Measurements from ENCODE around the gene CRK. TPM values are rescaled to one million over a fixed set of nuclear protein-coding genes. Genes with fewer than 3 reads are reported as not detected.

CRK gene
- total and polyA plus RNA-seq, 5 experiments from 2014 or later = 18.8 to 27.6 (median 22.0) TPM

GRCh38 chr17:1493291-1493980 is 37.4 kb upstream of the CRK start:
- peak overlapping the region in 8 of 10 donors; percentile 3 to 89 (median 71) for H3K4me3 Mint-ChIP-seq
- POLR2A ChIA-PET = interaction anchor here (1.0 to 1.1 kb wide), 2 partner anchors 23 to 122 kb away, joined by 3 to 7 read pairs; partner anchors contain the start of gene INPP5K
- no peaks in the 10 kb centered on the region for H3K27me3 Mint-ChIP-seq
- peaks cover 12 to 34% (median 30%) of the 10 kb centered on the region in 4 donors for H3K4me1 Mint-ChIP-seq
- no peaks in the 10 kb centered on the region for H3K9me3 Mint-ChIP-seq
- DNase-seq (no peak), ATAC-seq (no peak)
- H3K36me3 Mint-ChIP-seq = peaks cover 0 to 19% (median 0%) of the 10 kb centered on the region in 3 donors
- peak overlapping the region in 6 of 10 donors; percentile 13 to 76 (median 51) for H3K27ac Mint-ChIP-seq

GRCh38 chr17:1492249-1493206 is 36.5 kb upstream of the CRK start, which contains the start of gene MYO1C:
Gene MYO1C (minus strand): TSS chr17:1492686. CDS start chr17:1492487, 199 bp downstream.
- POLR2A ChIA-PET = interaction anchor here (0.5 to 1.1 kb wide), 5 partner anchors 13 to 121 kb away, joined by 3 to 7 read pairs (median 3); partner anchors contain the start of gene INPP5K
- peaks cover 14 to 36% (median 33%) of the 10 kb centered on the region in 4 donors for H3K4me1 Mint-ChIP-seq
- no peaks in the 10 kb centered on the region for H3K27me3 Mint-ChIP-seq
- peak within 1 kb of the TSS in 8 of 10 donors; percentile 38 to 90 (median 74) for H3K27ac Mint-ChIP-seq
- DNase-seq = no peak
- ATAC-seq = no peak
- H3K36me3 Mint-ChIP-seq = peaks cover 0 to 14% (median 0%) of the 10 kb centered on the region in 3 donors
- no peaks in the 10 kb centered on the region for H3K9me3 Mint-ChIP-seq
- H3K4me3 Mint-ChIP-seq = peak within 1 kb of the TSS; percentile 78 to 91 (median 86)

DNA sequence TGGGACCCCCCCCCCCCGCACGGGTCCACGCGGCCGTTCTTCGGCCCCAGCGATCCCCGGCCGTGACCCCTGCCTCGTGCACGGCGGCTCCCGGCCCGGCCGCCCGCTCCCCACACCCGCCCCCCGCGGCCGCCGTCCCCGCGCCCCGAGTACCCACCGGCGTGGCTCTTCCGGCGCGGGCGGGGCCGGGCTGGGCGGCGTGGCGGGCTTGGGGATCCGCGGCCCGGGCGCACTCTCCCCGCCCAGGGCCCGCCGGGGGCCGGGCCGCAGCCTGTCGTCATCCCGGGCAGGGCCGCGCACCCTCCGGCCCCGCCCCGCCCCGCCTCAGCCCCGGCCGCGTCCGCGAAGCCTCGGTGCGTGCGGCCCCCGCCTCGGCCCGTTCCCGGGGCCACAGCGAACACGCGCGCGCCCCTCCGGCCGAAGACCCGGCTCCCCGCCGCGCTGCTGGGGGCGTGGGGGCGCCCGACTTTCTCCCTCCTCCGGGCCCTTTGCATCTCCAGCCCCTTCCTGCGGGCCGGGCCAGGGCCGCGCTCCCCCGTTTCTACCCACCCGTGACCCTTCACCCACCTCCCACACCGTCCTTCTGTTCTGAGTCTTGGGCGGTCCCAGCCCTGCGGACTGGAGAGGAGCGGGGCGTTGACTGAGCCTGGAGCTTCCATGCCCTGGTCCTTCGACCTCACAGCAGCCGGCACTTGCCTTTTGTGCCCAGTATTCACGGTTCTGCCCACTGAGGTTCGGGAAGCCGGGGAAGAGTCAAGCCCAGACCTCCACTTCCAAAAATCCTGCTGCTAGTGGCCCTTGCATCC is 35.6 kb upstream of the CRK start:
- Mint-ChIP-seq H3K9me3 (no peaks in the 10 kb centered on the region), H3K36me3 (peaks cover 0 to 8% (median 0%) of the 10 kb centered on the region in 3 donors), H3K27ac (peak overlapping the region in 8 of 10 donors; percentile 38 to 90 (median 73)), H3K4me1 (peaks cover 19 to 42% (median 40%) of the 10 kb centered on the region in 4 donors), H3K27me3 (no peaks in the 10 kb centered on the region), H3K4me3 (peak overlapping the region; percentile 78 to 91 (median 86))
- DNase-seq (peak in 3 of 10 donors; percentile 18 to 36 (median 35)), ATAC-seq (peak; percentile 24 to 35)
- POLR2A ChIA-PET = interaction anchor here (0.8 to 0.9 kb wide), 2 partner anchors 14 to 25 kb away, joined by 3 read pairs; partner anchors contain the start of gene INPP5K

- H3K36me3 Mint-ChIP-seq = peaks cover 0 to 6% (median 0%) of the 10 kb centered on the region in 3 donors
- H3K27ac Mint-ChIP-seq = peak overlapping the region in 8 of 10 donors; percentile 28 to 91 (median 58)
- ATAC-seq = peak; percentile 47 to 54
- DNase-seq = peak in 7 of 10 donors; percentile 26 to 76 (median 51)
- H3K9me3 Mint-ChIP-seq = no peaks in the 10 kb centered on the region
- POLR2A ChIA-PET = interaction anchor here (0.6 kb wide), 1 partner anchor 16 kb away, joined by 3 read pairs; no protein-coding TSS in a partner anchor
- H3K4me3 Mint-ChIP-seq = peak overlapping the region; percentile 79 to 87 (median 84)
- no peaks in the 10 kb centered on the region for H3K27me3 Mint-ChIP-seq
- H3K4me1 Mint-ChIP-seq = peaks cover 19 to 43% (median 41%) of the 10 kb centered on the region in 4 donors
Measured at GRCh38 chr17:1490643-1491442, 34.8 kb upstream of the CRK start.

DNA sequence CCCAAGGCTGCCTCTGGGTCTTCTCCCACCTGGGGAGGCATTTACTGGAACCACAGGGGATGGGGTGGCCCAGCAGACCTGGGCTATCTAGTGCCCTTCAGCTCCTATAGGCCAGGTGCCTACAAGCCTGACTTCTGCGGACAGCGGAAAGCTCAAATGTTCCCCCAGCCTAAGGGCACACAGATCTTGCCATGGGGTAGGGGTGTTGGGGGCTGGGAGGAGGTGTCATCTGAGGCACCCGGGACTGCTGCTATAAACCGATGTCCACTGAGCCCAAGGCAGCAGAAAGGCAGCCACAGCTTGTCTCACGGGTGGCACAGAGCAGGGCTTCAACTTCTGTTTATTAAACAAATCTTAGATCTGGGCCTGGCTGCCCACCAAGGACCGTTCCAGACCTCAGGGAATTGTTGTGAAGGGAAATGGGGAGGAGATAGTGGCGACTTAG is 32.8 kb upstream of the CRK start:
- DNase-seq = no peak
- Mint-ChIP-seq H3K36me3 (no peaks in the 10 kb centered on the region), H3K4me3 (peak overlapping the region; percentile 71 to 85 (median 82)), H3K27ac (peak overlapping the region in 7 of 10 donors; percentile 48 to 91 (median 72)), H3K9me3 (no peaks in the 10 kb centered on the region), H3K4me1 (peaks cover 17 to 53% (median 47%) of the 10 kb centered on the region in 4 donors), H3K27me3 (no peaks in the 10 kb centered on the region)
- ATAC-seq = no peak
- POLR2A ChIA-PET = interaction anchor here (1.4 to 3.1 kb wide), 2 partner anchors 27 to 97 kb away, joined by 4 to 38 read pairs; partner anchors contain the start of gene INPP5K

- ATAC-seq = peak; percentile 18 to 37
- POLR2A ChIA-PET = interaction anchor here (0.7 to 3.1 kb wide), 9 partner anchors 8 to 913 kb away, joined by 3 to 38 read pairs (median 3); partner anchors contain the start of genes CRK, INPP5K and SLC43A2
- no peaks in the 10 kb centered on the region for H3K36me3 Mint-ChIP-seq
- H3K27me3 Mint-ChIP-seq = no peaks in the 10 kb centered on the region
- no peaks in the 10 kb centered on the region for H3K9me3 Mint-ChIP-seq
- peak overlapping the region; percentile 47 to 91 (median 80) for H3K27ac Mint-ChIP-seq
- peaks cover 16 to 50% (median 43%) of the 10 kb centered on the region in 4 donors for H3K4me1 Mint-ChIP-seq
- DNase-seq = peak; percentile 52 to 79 (median 70)
- H3K4me3 Mint-ChIP-seq = peak overlapping the region; percentile 80 to 90 (median 86)
Measured at GRCh38 chr17:1487939-1488825, 32.1 kb upstream of the CRK start.

- H3K36me3 Mint-ChIP-seq = no peaks in the 10 kb centered on the region
- POLR2A ChIA-PET = interaction anchor here (0.5 to 3.1 kb wide), 12 partner anchors 10 to 915 kb away, joined by 3 to 38 read pairs (median 3); partner anchors contain the start of genes CRK, INPP5K and SLC43A2
- DNase-seq (peak; percentile 65 to 90 (median 75)), ATAC-seq (peak; percentile 54 to 56)
- no peaks in the 10 kb centered on the region for H3K9me3 Mint-ChIP-seq
- peaks cover 15 to 45% (median 37%) of the 10 kb centered on the region in 4 donors for H3K4me1 Mint-ChIP-seq
- no peaks in the 10 kb centered on the region for H3K27me3 Mint-ChIP-seq
- H3K4me3 Mint-ChIP-seq = peak overlapping the region; percentile 80 to 91 (median 88)
- H3K27ac Mint-ChIP-seq = peak overlapping the region; percentile 82 to 95 (median 91)
Measured at GRCh38 chr17:1486802-1487695, 31.0 kb upstream of the CRK start.

DNA sequence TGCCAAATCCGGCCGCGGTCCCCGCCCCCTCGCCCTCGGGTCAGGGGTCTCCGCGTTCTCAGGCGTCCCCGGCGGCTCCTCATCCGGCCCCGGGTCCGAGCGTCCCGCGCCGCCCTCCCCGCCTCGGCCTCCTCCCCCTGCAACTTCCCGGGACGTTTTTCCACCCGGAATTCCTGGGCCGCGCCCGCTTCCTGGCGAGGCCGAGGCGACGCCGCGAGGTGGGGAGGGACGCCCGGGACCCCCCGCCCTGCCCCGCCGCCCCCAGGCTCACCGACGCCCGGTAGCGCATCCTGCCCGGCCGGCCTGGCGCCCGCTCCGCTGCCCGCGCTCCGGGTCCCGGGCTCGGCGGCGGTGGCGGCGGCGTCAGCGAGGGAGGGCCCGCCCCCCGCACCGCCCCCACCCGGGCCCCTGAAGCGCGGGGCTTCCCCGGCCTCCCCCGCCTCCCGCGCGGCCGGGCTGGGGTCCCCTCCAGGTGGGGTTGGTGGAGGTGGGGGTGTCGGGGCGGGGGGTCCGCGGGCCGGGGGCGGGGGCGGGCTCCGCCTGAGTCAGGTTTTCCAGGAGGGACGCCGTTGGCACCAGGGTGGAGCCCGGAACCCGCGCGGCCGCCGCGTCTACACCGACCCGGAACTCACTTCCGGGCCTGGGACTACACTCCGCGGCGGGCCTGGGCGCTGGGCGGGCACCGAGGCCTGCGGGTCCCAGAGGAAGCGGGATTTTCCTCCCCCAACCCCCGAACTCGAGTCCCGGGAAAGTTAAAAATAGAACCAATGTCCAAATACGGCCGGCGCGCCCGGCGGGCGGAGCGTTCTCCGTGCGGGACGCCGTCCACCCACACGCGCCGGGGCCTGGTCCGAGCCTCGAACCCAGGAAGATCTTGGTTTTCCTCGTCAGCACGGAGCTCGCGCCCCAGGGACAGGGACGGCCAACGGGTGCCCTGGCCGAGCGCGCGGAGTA is 29.7 kb upstream of the CRK start:
- POLR2A ChIA-PET = interaction anchor here (0.9 to 1.4 kb wide), 2 partner anchors 12 to 30 kb away, joined by 3 read pairs; no protein-coding TSS in a partner anchor
- H3K36me3 Mint-ChIP-seq = no peaks in the 10 kb centered on the region

More for the DNA sequence above, 29.7 kb upstream of the CRK start:
- DNase-seq = peak in 8 of 10 donors; percentile 23 to 63 (median 50)
- Mint-ChIP-seq H3K27ac (peak overlapping the region in 2 of 10 donors; percentile 76 to 93), H3K4me1 (peaks cover 10 to 40% (median 30%) of the 10 kb centered on the region in 4 donors), H3K4me3 (peak overlapping the region in 8 of 10 donors; percentile 77 to 91 (median 86)), H3K27me3 (no peaks in the 10 kb centered on the region), H3K9me3 (no peaks in the 10 kb centered on the region)
- peak; percentile 34 to 40 for ATAC-seq

Measured in naive thymus-derived CD8-positive, alpha-beta T cell (primary cell).